HG03521 (cell line): Measurements from ENCODE around the gene HENMT1.
"Not testable (repeated sequence)": the region's sequence is repeated elsewhere in the genome, so short reads cannot be mapped to it uniquely, and the experiment has no call there.

Experiments used
- ATAC-seq: cut with Tn5 transposase; IDR thresholded peaks from one replicate; pipeline ENCODE4 v1.9.1; 2021; ENCODE audit warnings: mild to moderate bottlenecking, moderate library complexity; ENCODE audit not compliant: unreplicated experiment

HENMT1 gene

GRCh38 chr1:108678706-108679105, 17.8 kb upstream of the HENMT1 start:
- ATAC-seq, result no peak

GRCh38 chr1:108671143-108671542, 10.2 kb upstream of the HENMT1 start:
- ATAC-seq, result no peak

- no peak for ATAC-seq
Observed at GRCh38 chr1:108670131-108670773, 9.4 kb upstream of the HENMT1 start.

GRCh38 chr1:108669679-108670078, 8.8 kb upstream of the HENMT1 start:
- ATAC-seq, result no peak

GRCh38 chr1:108668777-108669176, 7.9 kb upstream of the HENMT1 start:
- no peak for ATAC-seq

GRCh38 chr1:108667422-108667821, 6.5 kb upstream of the HENMT1 start:
- ATAC-seq, result not testable (repeated sequence)

GRCh38 chr1:108665771-108666170, 4.9 kb upstream of the HENMT1 start:
- ATAC-seq, result no peak

GRCh38 chr1:108665067-108665466, 4.2 kb upstream of the HENMT1 start:
- ATAC-seq, result no peak

- no peak for ATAC-seq
Observed at GRCh38 chr1:108664481-108664880, 3.6 kb upstream of the HENMT1 start.

GRCh38 chr1:108663074-108663473, 2.2 kb upstream of the HENMT1 start:
- ATAC-seq, result no peak

GRCh38 chr1:108657356-108658080, 3.4 kb downstream of the HENMT1 start:
- ATAC-seq, result no peak

- ATAC-seq, result no peak
Observed at GRCh38 chr1:108653431-108654105, 7.3 kb downstream of the HENMT1 start.

GRCh38 chr1:108646648-108647269, 14.1 kb downstream of the HENMT1 start:
- peak; percentile 66 for ATAC-seq

GRCh38 chr1:108646265-108646647, 14.6 kb downstream of the HENMT1 start:
- ATAC-seq, result no peak

GRCh38 chr1:108645564-108646184, 15.2 kb downstream of the HENMT1 start:
- no peak for ATAC-seq

GRCh38 chr1:108644984-108645383, 15.9 kb downstream of the HENMT1 start:
- no peak for ATAC-seq

- ATAC-seq, result no peak
Observed at GRCh38 chr1:108643492-108644335, 17.2 kb downstream of the HENMT1 start.

GRCh38 chr1:108640863-108641262, 20.0 kb downstream of the HENMT1 start:
- not testable (repeated sequence) for ATAC-seq

GRCh38 chr1:108639899-108640560, 20.9 kb downstream of the HENMT1 start:
- ATAC-seq, result no peak

GRCh38 chr1:108636876-108637275, 24.0 kb downstream of the HENMT1 start:
- no peak for ATAC-seq
